Stimulated activated CD4-positive, alpha-beta T cell treated with anti-CD3 and anti-CD28 coated beads, Interleukin-4, amount 100 ng/mL, for 24 hours (primary cell): ENCODE measurements around the gene SLC15A4.
"Not testable (repeated sequence)": the region's sequence is repeated elsewhere in the genome, so short reads cannot be mapped to it uniquely, and the experiment has no call there.

ENCODE experiments used
- DNase-seq: peaks from one replicate; pipeline ENCODE4 v3.0.0-alpha.2; 2020

SLC15A4 gene

DNA sequence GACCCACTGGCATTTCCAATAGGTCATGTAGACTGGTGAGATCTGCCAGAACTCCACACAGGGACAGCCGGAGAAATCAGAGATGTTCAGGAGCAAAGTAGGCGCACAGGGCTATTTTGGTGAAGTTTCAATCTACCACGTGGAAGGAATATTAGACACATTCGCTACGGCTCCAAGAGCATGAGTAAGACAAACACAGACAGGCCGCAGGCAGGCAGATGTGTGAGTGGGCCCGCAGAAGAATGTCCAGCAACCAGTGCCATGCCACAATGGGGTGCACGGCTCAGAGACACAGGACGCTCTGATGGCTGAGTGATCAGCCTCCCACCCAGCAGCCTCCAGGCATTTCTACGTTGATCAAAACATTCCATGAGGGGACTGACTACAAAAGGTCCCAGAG is 10.4 kb downstream of the SLC15A4 start:
- DNase-seq, result no peak

GRCh38 chr12:128811806-128812205 is 12.0 kb downstream of the SLC15A4 start:
- DNase-seq, result no peak

DNA sequence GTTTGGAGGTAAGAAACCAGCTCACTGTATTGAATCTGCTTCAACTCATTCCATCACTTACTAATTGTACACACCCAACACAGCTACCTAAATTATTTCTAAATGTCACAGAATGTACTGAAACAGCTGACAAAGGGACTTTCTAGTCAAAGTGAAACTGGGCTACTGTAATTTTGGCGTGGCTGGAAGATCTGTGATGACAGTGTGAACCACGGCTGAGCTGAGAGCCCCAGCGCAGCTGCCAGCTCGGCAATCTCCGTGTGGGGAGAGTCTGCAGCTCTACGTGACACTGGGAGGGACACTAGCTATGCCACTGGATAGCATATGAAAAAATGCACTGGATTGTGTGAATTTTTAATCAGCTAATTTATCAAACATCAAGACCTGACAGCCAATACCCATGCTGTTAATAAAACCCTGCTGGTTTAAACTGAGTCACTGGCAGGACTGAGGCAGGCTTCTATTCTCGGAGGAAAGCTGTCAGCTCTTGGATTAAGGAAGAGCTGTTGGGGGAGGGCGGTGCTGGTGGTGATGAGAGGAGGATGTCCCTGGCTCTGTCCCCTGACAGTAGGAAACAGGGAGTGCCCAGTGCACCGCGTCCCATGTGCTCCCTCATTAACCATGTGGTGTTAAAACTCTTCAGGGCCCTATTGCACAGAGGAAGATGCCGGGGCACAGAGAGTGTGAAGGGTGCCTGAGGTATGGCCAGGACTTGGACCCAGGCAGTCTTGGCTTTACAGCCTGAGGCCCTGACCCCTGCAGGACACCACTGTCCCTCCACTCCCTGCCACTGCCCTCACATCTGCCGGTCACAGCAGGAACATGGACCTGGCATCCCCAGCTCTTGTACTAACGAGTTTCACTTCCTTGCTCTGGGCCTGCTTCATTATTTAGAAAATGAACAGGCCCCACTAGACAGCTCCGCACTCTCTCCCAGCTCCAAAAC is 13.3 kb downstream of the SLC15A4 start:
- DNase-seq, result no peak

- DNase-seq, result no peak
Measured at GRCh38 chr12:128808651-128809050, 15.1 kb downstream of the SLC15A4 start.

GRCh38 chr12:128807161-128807724 is 16.5 kb downstream of the SLC15A4 start:
- no peak for DNase-seq

DNA sequence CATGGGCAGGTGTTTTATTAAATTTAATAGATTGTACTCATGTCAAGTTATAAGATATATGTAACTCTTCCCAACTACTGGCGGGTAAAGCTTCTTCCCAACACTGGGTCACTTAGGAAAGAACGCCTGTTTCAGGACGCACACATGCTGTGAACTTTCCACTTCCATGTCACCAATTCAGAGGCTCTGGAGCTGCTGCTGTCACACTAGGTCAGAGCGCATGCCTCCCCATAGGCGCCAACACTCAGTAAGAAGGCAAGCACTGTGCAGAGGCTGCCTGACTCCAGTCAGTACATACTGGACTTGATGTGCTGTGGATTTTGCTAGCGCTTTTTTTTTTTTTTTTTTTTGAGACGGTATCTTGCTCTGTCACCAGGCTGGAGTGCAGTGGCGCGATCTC is 17.2 kb downstream of the SLC15A4 start:
- no peak for DNase-seq

DNA sequence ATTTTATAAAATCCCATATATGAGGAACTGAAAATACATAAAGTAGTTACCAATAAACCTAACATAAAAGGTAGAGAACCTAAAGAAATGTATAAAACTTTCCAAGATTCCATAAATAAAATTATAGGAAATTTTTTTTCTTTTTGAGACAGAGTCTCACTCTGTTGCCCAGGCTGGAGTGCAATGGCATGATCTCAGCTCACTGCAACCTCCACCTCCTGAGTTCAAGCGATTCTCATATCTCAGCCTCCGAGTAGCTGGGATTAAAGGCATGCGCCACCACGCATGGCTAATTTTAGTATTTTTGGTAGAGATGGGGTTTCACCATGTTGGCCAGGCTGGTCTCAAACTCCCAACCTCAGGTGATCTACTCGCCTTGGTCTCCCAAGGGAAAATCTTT is 18.4 kb downstream of the SLC15A4 start:
- DNase-seq, result not testable (repeated sequence)

DNA sequence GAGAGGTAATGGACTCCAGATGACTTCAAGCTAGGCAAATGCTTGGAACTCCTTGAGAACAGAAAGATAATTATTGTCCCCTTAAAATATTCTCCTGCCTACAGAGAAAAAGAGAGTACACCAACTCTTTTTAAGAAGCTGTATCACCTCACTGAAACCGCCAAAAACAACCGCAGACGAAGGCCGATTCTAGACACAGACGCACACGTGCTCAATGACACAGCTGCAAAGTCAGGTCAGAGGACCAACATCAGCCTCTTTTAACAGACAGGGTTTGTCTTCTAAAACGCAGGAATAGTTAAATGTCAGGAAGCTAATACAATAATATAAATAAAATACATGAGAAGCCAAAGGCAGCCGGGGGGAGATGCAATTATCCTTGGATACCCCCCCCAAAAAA is 19.0 kb downstream of the SLC15A4 start:
- DNase-seq, result no peak

DNA sequence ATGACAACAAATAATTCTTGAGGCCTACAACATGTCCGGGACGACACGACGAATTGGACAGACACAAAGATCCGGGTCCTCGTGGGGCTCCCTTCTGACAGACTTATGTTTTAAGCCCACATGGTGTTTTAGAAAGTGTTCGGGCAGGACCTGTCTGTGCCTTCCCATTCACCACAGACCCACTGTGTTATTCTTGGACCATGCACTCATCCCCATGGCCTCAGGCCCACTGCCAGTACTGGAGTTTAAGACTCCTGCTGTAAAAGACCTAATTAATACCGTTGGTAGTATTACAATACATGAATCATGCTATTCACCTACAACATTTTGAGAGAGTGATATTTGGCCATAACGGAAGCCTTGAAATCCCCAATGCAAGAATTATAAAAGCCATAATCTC is 20.0 kb downstream of the SLC15A4 start:
- DNase-seq, result no peak

GRCh38 chr12:128802756-128803155 is 21.0 kb downstream of the SLC15A4 start:
- DNase-seq, result no peak

DNA sequence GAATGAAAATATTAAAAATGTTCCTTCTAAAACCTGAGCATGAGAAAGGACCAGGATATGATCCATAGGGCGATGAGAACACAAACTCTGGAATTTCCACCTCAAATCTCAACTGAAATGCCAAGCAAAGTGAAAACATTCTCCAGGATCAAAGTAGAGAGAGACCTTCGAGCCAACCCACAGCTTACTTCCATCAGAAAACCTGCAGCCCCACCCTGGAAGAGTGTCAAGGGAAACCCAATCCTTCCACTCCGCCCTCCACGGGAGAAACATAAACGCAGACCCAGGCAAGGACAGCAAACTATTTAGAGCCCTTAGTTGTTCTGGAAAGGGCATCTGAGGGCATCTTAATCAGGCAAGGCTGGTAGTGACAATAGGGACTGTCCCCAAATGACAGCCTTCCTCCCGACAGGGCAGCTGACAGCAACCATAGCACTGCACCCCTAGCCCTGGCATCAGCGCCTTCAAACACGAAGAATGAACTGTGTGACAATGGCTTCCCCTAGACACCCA is 21.8 kb downstream of the SLC15A4 start:
- no peak for DNase-seq

- no peak for DNase-seq
Measured at GRCh38 chr12:128800606-128801005, 23.2 kb downstream of the SLC15A4 start.

GRCh38 chr12:128798571-128799341 is 25.0 kb downstream of the SLC15A4 start:
- no peak for DNase-seq

DNA sequence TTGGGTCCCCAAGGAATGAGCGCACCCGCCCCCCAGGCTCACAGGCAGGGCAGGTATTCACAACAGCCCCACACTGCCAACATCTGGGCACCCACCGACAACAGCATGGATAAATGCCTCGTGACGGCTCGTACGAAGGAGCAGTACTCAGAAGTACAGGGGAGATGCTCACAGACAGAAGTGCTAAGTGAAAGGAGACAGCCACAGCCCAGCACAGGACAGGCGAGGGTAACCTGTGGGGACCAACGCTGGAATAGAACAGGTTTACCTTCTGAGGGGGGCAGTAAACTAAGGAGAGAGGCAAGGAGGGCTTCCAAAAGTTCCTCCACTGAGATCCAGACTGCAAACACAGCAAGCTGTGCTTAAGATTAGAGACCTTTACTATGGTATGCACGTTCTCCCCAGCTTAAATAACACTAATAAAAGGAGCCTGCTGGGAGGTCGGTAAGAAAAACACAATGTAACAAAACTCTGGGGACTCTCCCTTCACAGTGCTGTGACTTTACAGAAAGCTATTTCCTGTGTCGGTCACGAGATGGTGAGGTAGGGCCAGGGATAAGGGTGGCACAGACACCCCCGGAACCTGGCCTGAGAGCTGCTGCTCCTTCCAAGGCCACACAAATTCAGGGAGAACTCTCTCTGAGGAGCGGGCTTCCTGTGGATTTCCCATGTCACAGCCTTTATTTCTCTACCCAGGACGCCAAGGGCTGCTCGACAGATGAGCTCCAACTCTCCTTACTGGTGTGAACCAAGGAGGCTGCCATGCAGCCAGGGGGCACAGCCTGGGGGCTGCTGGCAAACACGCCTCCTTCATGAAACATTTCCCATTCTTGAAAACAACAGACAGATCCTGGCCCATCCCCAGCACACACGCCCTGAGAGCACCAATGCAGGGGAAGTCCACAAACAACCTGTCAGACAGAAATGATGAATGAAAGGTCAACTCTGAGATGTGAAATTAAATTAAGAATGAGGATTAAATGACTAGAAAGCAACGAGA is 26.3 kb downstream of the SLC15A4 start:
- no peak for DNase-seq

GRCh38 chr12:128796439-128797118 is 27.2 kb downstream of the SLC15A4 start:
- DNase-seq, result no peak

DNA sequence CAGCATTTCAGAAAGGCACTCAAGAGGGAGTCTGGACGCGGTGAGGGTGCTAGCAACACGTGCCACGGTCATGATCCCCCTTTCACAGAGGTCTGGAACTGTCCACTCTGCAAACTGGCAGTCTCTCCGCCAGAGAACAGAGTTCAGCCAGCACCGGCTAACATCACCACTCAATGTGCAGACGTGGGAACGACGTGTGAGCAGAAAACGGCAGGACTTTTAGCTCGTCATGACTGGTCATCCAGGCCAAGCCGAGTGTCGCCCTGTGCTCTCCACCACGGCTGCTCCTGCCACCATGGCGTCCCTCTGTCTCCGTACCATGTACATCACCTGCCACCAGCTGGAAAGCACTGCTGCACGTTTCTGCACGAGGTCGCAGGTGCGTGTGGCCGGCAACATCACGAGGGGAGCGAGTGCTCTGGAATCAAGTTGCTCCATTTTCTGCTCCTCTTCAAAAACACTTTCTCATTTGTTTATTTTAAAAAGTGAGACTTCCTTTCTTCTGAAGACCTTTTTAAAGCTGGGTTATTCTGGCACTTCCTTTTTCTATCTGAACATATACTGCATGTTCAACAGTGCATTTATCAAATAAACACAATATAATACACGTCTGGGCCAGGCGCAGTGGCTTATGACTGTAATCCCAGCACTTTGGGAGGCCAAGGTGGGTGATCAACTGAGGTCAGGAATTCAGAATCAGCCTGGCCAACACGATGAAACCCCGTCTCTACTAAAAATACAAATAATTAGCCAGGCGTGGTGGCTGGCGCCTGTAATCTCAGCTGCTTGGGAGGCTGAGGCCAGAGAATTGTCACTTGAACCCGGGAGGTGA is 28.0 kb downstream of the SLC15A4 start:
- DNase-seq, result no peak

GRCh38 chr12:128794661-128795529 is 28.9 kb downstream of the SLC15A4 start:
- DNase-seq, result no peak

DNA sequence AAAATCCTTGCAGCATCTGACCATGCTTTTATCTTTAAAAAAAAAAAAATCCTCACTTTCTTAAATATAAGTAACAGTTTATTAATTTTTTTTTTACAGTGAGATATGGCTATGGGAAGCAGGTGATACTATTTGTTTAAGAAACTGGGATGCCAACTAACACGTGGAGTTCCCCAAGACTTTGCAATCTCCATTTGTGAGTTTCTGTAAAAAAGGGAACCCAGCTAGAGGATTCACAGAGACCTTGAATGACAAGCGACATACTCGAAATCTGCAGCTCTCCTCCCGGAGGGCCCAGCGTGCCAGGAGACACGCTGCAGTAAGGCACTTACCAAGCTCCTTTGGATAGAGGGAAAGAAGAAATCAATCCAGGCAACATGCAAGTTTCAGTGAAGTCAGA is 30.1 kb downstream of the SLC15A4 start:
- no peak for DNase-seq

- DNase-seq, result no peak
Measured at GRCh38 chr12:128792881-128793280, 30.9 kb downstream of the SLC15A4 start.

DNA sequence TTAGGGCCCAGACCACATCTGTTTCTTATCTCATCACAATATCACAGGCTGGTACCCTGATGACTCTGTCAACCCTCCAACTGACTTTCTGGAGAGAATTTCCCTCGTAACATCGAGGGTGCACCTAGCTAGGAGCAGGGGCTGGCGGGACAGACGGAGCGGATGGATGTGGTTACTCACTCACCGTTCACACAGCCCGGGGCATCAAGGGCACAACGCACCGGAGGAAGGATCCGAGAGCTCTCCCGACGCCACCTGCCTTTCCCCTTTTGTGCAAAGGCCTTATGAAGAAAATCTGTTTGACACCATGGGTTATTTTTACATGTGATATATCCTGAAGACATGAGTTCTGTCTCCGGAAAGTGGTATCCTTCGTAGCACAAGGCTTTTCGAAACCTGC is 31.4 kb downstream of the SLC15A4 start:
- DNase-seq, result no peak
